ENCODE measurements around the gene AADAT. TPM values are rescaled to one million over a fixed set of nuclear protein-coding genes. Genes with fewer than 3 reads are reported as not detected.

AADAT gene
- total and polyA plus RNA-seq, 2 of the 4 experiments (the other 2 are of a cell fraction), result 4.7 to 6.9 TPM

DNA sequence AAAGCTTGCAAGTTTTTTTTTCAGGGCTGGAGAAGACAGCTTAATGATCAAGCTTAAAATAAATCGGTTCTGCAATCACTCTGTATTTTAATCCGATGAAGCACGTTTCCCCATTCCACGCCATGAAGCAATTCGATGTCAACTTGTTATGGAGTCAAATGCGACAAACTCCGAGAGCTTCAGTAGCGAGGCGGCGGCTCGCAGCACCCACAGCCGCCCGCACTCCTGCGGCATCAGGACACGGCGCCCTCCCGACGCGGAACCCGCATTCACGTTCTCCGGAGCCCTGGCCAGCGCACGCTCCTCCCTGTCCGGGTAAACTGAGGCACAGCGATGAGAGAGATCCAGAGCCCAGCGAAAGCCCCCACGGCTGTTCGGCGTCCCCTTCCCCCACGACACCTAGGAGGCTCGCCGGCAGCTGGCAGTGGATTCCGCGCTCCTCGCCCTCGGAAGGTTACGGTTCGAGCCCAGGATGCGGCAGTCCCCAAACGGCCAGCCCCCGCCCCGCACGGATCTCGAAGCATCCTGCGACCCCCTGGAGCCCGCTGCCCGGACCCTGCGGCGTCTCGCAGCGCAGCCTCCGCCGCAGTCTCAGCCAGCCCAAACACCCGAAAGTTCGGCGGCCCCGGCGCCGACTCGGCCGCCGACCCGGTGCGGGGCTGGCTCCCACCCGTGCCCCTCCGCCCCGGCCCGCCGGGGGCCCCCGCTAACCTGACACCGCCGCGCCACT lies 64.1 kb downstream of the AADAT start:
- H3K79me1 ChIP-seq (ENCODE audit: low read depth in 1 of 2, low read length in 2 of 2), result no peaks in the 10 kb centered on the region
- peak overlapping the region; percentile 37; the same call in 1 of the 2 replicates for H3K23ac ChIP-seq (ENCODE audit: low read depth, low read length)
- H3K9me3 ChIP-seq (ENCODE audit: control insufficient read depth, insufficient read depth, low read length), result 0 out of 2 replicates have a peak, but pooled peaks cover 5% of the 10 kb centered on the region
- no peaks in the 10 kb centered on the region for H3K36me3 ChIP-seq (ENCODE audit: control insufficient read depth, insufficient read depth, low read length)
- H3K27ac ChIP-seq (ENCODE audit: insufficient read depth, low read length), result no peak overlapping the region
- H3K4me1 ChIP-seq (ENCODE audit: control insufficient read depth, insufficient read depth, low read length), result 0 out of 2 replicates have a peak, but pooled peaks cover 2% of the 10 kb centered on the region
- peak overlapping the region; percentile 90 for H2AFZ ChIP-seq (replicated peaks; ENCODE audit: low read length, poor library complexity)
- H4K91ac ChIP-seq (ENCODE audit: insufficient read depth, low read depth, low read length), result no peak overlapping the region
- no peak overlapping the region for H3K9ac ChIP-seq (ENCODE audit: low read depth, low read length)
- intact Hi-C loops (cut with micrococcal nuclease), result loop anchor here (5.0 kb wide), 2 partner anchors 203 to 413 kb away; partner anchors contain the start of gene NEK1
- ATAC-seq (ENCODE audit: low read depth) (no peak), DNase-seq (no peak)
- ChIA-PET CTCF (no interaction called here), POLR2A (ENCODE audit: unreplicated experiment) (interaction anchor here (0.6 kb wide), 1 partner anchor 316 kb away, joined by 8 read pairs; no protein-coding TSS in a partner anchor)
- H4K5ac ChIP-seq (ENCODE audit: low read depth, low read length), result no peak overlapping the region
- peaks cover 23% of the 10 kb centered on the region for H3K27me3 ChIP-seq (ENCODE audit: control insufficient read depth, insufficient read depth, low read length)
- no peak for TF ChIP-seq BHLHE40 (IDR thresholded peaks at IDR 0.05; ENCODE audit: low read depth, low read length)
- TF ChIP-seq MAFK (IDR thresholded peaks at IDR 0.05; ENCODE audit: low read depth, low read length), result no peak
- no peak for TF ChIP-seq NFE2L2 (IDR thresholded peaks at IDR 0.05; ENCODE audit: low read depth, low read length)
- no peak for TF ChIP-seq RFX5 (IDR thresholded peaks at IDR 0.05; ENCODE audit: low read depth, low read length)
- no peak for TF ChIP-seq POLR2A (IDR thresholded peaks at IDR 0.05; ENCODE audit: low read depth, low read length)
- no peak for TF ChIP-seq RAD21 (IDR thresholded peaks at IDR 0.05; ENCODE audit: low read length)
- H3K4me3 ChIP-seq (ENCODE audit: insufficient read depth, low read depth, low read length), result peak overlapping the region; percentile 50
- dilution Hi-C loops (cut with HindIII; ENCODE audit: low sequenced_read_pairs, unreplicated experiment), result no loop called here
- H3K14ac ChIP-seq (replicated peaks; ENCODE audit: low read depth, low read length), result no peak overlapping the region
- H3K9me1 ChIP-seq (ENCODE audit: insufficient read depth, low read length), result no peaks in the 10 kb centered on the region
- no peak overlapping the region for H4K8ac ChIP-seq (ENCODE audit: low read depth in 2 of 2, low read length in 2 of 2)
- no peaks in the 10 kb centered on the region for H4K20me1 ChIP-seq (ENCODE audit: insufficient read depth, low read length)
- in situ Hi-C loops (cut with MboI; ENCODE audit: low sequenced_read_pairs), result no loop called here
- no peak overlapping the region for H3K18ac ChIP-seq (ENCODE audit: low read depth, low read length)
- H2AK5ac ChIP-seq (ENCODE audit: low read depth, low read length), result no peak overlapping the region
- peak overlapping the region; percentile 75 for H3K4me2 ChIP-seq (ENCODE audit: low read depth, low read length)
- H3K4ac ChIP-seq (ENCODE audit: low read depth, low read length), result no peak overlapping the region
- no peak overlapping the region for H2BK20ac ChIP-seq (ENCODE audit: low read depth, low read length)
- BruUV-seq (replicated peaks), result no TSS peak
- peak overlapping the region; percentile 49 for H2AK9ac ChIP-seq (replicated peaks; ENCODE audit: low read depth, low read length, poor library complexity)
- 5% methylated on average over 34 of the region's 74 CpGs; no CpG with 5 or more reads in 1 of the 2 experiments for WGBS, 2 experiments (ENCODE audit: extremely low coverage in 2 of 2, insufficient read length in 1 of 2)
- H2BK120ac ChIP-seq (ENCODE audit: low read depth, low read length), result no peak overlapping the region
- H2BK5ac ChIP-seq (ENCODE audit: low read depth, low read length, poor library complexity, severe bottlenecking), result no peak overlapping the region
- H2BK15ac ChIP-seq (ENCODE audit: low read depth, low read length), result no peak overlapping the region
- H3K56ac ChIP-seq (ENCODE audit: extremely low read depth, insufficient read depth, low read length), result no peak overlapping the region

Measured in IMR-90 (cell line).